ENCODE data around the gene CHMP6. TPM values are rescaled to one million over a fixed set of nuclear protein-coding genes. Genes with fewer than 3 reads are reported as not detected.
A peak's percentile ranks its signal among the peaks of the same experiment; 100 is the strongest.

CHMP6 gene
- polyA plus RNA-seq, 4 donors = 20.0 to 35.8 (median 31.8) TPM

GRCh38 chr17:80955078-80955477 lies 36.6 kb upstream of the CHMP6 start:
- H3K27me3 ChIP-seq (ENCODE audit: control insufficient read depth in 3 of 3, insufficient read depth in 3 of 3, low read length in 3 of 3) = no peaks in the 10 kb centered on the region
- peaks cover 0 to 5% (median 0%) of the 10 kb centered on the region in 3 donors for H3K4me1 ChIP-seq (ENCODE audit: control insufficient read depth in 3 of 3, insufficient read depth in 2 of 3, low read depth in 1 of 3, low read length in 2 of 3)
- H3K27ac ChIP-seq (ENCODE audit: low read depth in 1 of 3, low read length in 2 of 3) = no peak overlapping the region
- H3K36me3 ChIP-seq (ENCODE audit: control insufficient read depth in 3 of 3, insufficient read depth in 2 of 3, low read depth in 1 of 3, low read length in 3 of 3) = peaks cover 0 to 61% (median 5%) of the 10 kb centered on the region in 3 donors
- FAIRE-seq = no peak
- H3K9me3 ChIP-seq (ENCODE audit: control insufficient read depth in 2 of 2, insufficient read depth in 1 of 2, low read depth in 1 of 2, low read length in 1 of 2) = no peaks in the 10 kb centered on the region
- H3K4me3 ChIP-seq (ENCODE audit: low read depth in 1 of 3, low read length in 3 of 3) = no peak overlapping the region
- DNase-seq = no peak
- WGBS, 3 donors = 97 to 98% (median 98%) methylated on average over 5 of the region's 5 CpGs

GRCh38 chr17:80955671-80956280 lies 35.9 kb upstream of the CHMP6 start:
- no peak overlapping the region for H3K27ac ChIP-seq (ENCODE audit: low read depth in 1 of 3, low read length in 2 of 3)
- peaks cover 0 to 5% (median 0%) of the 10 kb centered on the region in 3 donors for H3K4me1 ChIP-seq (ENCODE audit: control insufficient read depth in 3 of 3, insufficient read depth in 2 of 3, low read depth in 1 of 3, low read length in 2 of 3)
- DNase-seq = no peak
- FAIRE-seq = no peak
- peaks cover 0 to 61% (median 4%) of the 10 kb centered on the region in 3 donors for H3K36me3 ChIP-seq (ENCODE audit: control insufficient read depth in 3 of 3, insufficient read depth in 2 of 3, low read depth in 1 of 3, low read length in 3 of 3)
- 91 to 94% (median 94%) methylated on average over 16 of the region's 16 CpGs for WGBS, 3 donors
- H3K27me3 ChIP-seq (ENCODE audit: control insufficient read depth in 3 of 3, insufficient read depth in 3 of 3, low read length in 3 of 3) = no peaks in the 10 kb centered on the region
- H3K4me3 ChIP-seq (ENCODE audit: low read depth in 1 of 3, low read length in 3 of 3) = no peak overlapping the region
- H3K9me3 ChIP-seq (ENCODE audit: control insufficient read depth in 2 of 2, insufficient read depth in 1 of 2, low read depth in 1 of 2, low read length in 1 of 2) = no peaks in the 10 kb centered on the region

GRCh38 chr17:80956321-80957190 lies 35.1 kb upstream of the CHMP6 start:
- FAIRE-seq = no peak
- no peak overlapping the region for H3K4me3 ChIP-seq (ENCODE audit: low read depth in 1 of 3, low read length in 3 of 3)
- DNase-seq = no peak
- H3K27ac ChIP-seq (ENCODE audit: low read depth in 1 of 3, low read length in 2 of 3) = no peak overlapping the region
- no peaks in the 10 kb centered on the region for H3K27me3 ChIP-seq (ENCODE audit: control insufficient read depth in 3 of 3, insufficient read depth in 3 of 3, low read length in 3 of 3)
- 90 to 93% (median 91%) methylated on average over 27 to 28 of the region's 29 CpGs for WGBS, 3 donors
- no peaks in the 10 kb centered on the region for H3K9me3 ChIP-seq (ENCODE audit: control insufficient read depth in 2 of 2, insufficient read depth in 1 of 2, low read depth in 1 of 2, low read length in 1 of 2)
- H3K36me3 ChIP-seq (ENCODE audit: control insufficient read depth in 3 of 3, insufficient read depth in 2 of 3, low read depth in 1 of 3, low read length in 3 of 3) = peaks cover 0 to 61% (median 0%) of the 10 kb centered on the region in 3 donors
- peaks cover 0 to 5% (median 0%) of the 10 kb centered on the region in 3 donors for H3K4me1 ChIP-seq (ENCODE audit: control insufficient read depth in 3 of 3, insufficient read depth in 2 of 3, low read depth in 1 of 3, low read length in 2 of 3)

GRCh38 chr17:80957461-80957941 lies 34.1 kb upstream of the CHMP6 start:
- H3K36me3 ChIP-seq (ENCODE audit: control insufficient read depth in 3 of 3, insufficient read depth in 2 of 3, low read depth in 1 of 3, low read length in 3 of 3) = peaks cover 0 to 58% (median 0%) of the 10 kb centered on the region in 3 donors
- FAIRE-seq (no peak), DNase-seq (no peak)
- WGBS, 3 donors = 95 to 98% (median 96%) methylated on average over 12 of the region's 12 CpGs
- no peak overlapping the region for H3K4me3 ChIP-seq (ENCODE audit: low read depth in 1 of 3, low read length in 3 of 3)
- H3K27ac ChIP-seq (ENCODE audit: low read depth in 1 of 3, low read length in 2 of 3) = no peak overlapping the region
- no peaks in the 10 kb centered on the region for H3K27me3 ChIP-seq (ENCODE audit: control insufficient read depth in 3 of 3, insufficient read depth in 3 of 3, low read length in 3 of 3)
- H3K4me1 ChIP-seq (ENCODE audit: control insufficient read depth in 3 of 3, insufficient read depth in 2 of 3, low read depth in 1 of 3, low read length in 2 of 3) = peaks cover 0 to 5% (median 0%) of the 10 kb centered on the region in 3 donors
- H3K9me3 ChIP-seq (ENCODE audit: control insufficient read depth in 2 of 2, insufficient read depth in 1 of 2, low read depth in 1 of 2, low read length in 1 of 2) = no peaks in the 10 kb centered on the region

- WGBS, 3 donors = 64 to 84% (median 79%) methylated on average over 23 of the region's 23 CpGs
- peak in 1 of 2 donors; percentile 34 for DNase-seq
- FAIRE-seq = no peak
- Histone ChIP-seq H3K27me3 (ENCODE audit: control insufficient read depth in 3 of 3, insufficient read depth in 3 of 3, low read length in 3 of 3) (no peaks in the 10 kb centered on the region), H3K4me1 (ENCODE audit: control insufficient read depth in 3 of 3, insufficient read depth in 2 of 3, low read depth in 1 of 3, low read length in 2 of 3) (peaks cover 0 to 5% (median 0%) of the 10 kb centered on the region in 3 donors), H3K4me3 (ENCODE audit: low read depth in 1 of 3, low read length in 3 of 3) (no peak overlapping the region), H3K27ac (ENCODE audit: low read depth in 1 of 3, low read length in 2 of 3) (peak overlapping the region in 2 of 3 donors; percentile 30 to 66), H3K36me3 (ENCODE audit: control insufficient read depth in 3 of 3, insufficient read depth in 2 of 3, low read depth in 1 of 3, low read length in 3 of 3) (peaks cover 0 to 58% (median under 1%) of the 10 kb centered on the region in 3 donors), H3K9me3 (ENCODE audit: control insufficient read depth in 2 of 2, insufficient read depth in 1 of 2, low read depth in 1 of 2, low read length in 1 of 2) (no peaks in the 10 kb centered on the region)
These were observed 32.2 kb upstream of the CHMP6 start for GRCh38 chr17:80959330-80960036.

- H3K4me1 ChIP-seq (ENCODE audit: control insufficient read depth in 3 of 3, insufficient read depth in 2 of 3, low read depth in 1 of 3, low read length in 2 of 3) = peaks cover 0 to 5% (median 0%) of the 10 kb centered on the region in 3 donors
- H3K27me3 ChIP-seq (ENCODE audit: control insufficient read depth in 3 of 3, insufficient read depth in 3 of 3, low read length in 3 of 3) = no peaks in the 10 kb centered on the region
- FAIRE-seq (no peak), DNase-seq (no peak)
- peak overlapping the region in 2 of 3 donors; percentile 12 to 66 for H3K27ac ChIP-seq (ENCODE audit: low read depth in 1 of 3, low read length in 2 of 3)
- peaks cover 0 to 63% (median 3%) of the 10 kb centered on the region in 3 donors for H3K36me3 ChIP-seq (ENCODE audit: control insufficient read depth in 3 of 3, insufficient read depth in 2 of 3, low read depth in 1 of 3, low read length in 3 of 3)
- no peak overlapping the region for H3K4me3 ChIP-seq (ENCODE audit: low read depth in 1 of 3, low read length in 3 of 3)
- whole genome bisulfite sequencing, 3 donors = 86 to 95% (median 87%) methylated on average over 24 of the region's 24 CpGs
- H3K9me3 ChIP-seq (ENCODE audit: control insufficient read depth in 2 of 2, insufficient read depth in 1 of 2, low read depth in 1 of 2, low read length in 1 of 2) = no peaks in the 10 kb centered on the region
These were observed 31.4 kb upstream of the CHMP6 start for GRCh38 chr17:80960037-80960796.

GRCh38 chr17:80960797-80961452 lies 30.7 kb upstream of the CHMP6 start:
- peaks cover 2 to 68% (median 5%) of the 10 kb centered on the region in 3 donors for H3K36me3 ChIP-seq (ENCODE audit: control insufficient read depth in 3 of 3, insufficient read depth in 2 of 3, low read depth in 1 of 3, low read length in 3 of 3)
- H3K27ac ChIP-seq (ENCODE audit: low read depth in 1 of 3, low read length in 2 of 3) = no peak overlapping the region
- DNase-seq (no peak), FAIRE-seq (no peak)
- peaks cover 0 to 5% (median 0%) of the 10 kb centered on the region in 3 donors for H3K4me1 ChIP-seq (ENCODE audit: control insufficient read depth in 3 of 3, insufficient read depth in 2 of 3, low read depth in 1 of 3, low read length in 2 of 3)
- no peaks in the 10 kb centered on the region for H3K9me3 ChIP-seq (ENCODE audit: control insufficient read depth in 2 of 2, insufficient read depth in 1 of 2, low read depth in 1 of 2, low read length in 1 of 2)
- no peaks in the 10 kb centered on the region for H3K27me3 ChIP-seq (ENCODE audit: control insufficient read depth in 3 of 3, insufficient read depth in 3 of 3, low read length in 3 of 3)
- 95 to 96% (median 95%) methylated on average over 27 to 31 of the region's 31 CpGs for WGBS, 3 donors
- H3K4me3 ChIP-seq (ENCODE audit: low read depth in 1 of 3, low read length in 3 of 3) = no peak overlapping the region

Data from small intestine (tissue), 7 donors.